ENCODE data around the gene ELFN1.

The ELFN1 gene

GRCh38 chr7:1669954-1670893 lies at the start of gene ELFN1:
Gene ELFN1, plus strand, starts transcription at chr7:1670277. Its CDS starts 74,320 bp downstream, at chr7:1744597.
- TF ChIP-seq, protein P1, sequence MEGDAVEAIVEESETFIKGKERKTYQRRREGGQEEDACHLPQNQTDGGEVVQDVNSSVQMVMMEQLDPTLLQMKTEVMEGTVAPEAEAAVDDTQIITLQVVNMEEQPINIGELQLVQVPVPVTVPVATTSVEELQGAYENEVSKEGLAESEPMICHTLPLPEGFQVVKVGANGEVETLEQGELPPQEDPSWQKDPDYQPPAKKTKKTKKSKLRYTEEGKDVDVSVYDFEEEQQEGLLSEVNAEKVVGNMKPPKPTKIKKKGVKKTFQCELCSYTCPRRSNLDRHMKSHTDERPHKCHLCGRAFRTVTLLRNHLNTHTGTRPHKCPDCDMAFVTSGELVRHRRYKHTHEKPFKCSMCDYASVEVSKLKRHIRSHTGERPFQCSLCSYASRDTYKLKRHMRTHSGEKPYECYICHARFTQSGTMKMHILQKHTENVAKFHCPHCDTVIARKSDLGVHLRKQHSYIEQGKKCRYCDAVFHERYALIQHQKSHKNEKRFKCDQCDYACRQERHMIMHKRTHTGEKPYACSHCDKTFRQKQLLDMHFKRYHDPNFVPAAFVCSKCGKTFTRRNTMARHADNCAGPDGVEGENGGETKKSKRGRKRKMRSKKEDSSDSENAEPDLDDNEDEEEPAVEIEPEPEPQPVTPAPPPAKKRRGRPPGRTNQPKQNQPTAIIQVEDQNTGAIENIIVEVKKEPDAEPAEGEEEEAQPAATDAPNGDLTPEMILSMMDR (IDR thresholded peaks at IDR 0.05; ENCODE audit: low read depth, low read length, missing control alignments) = no peak
- DNase-seq (ENCODE audit: extremely low read depth, low read depth) = no peak
- H3K4me3 ChIP-seq (replicated peaks; ENCODE audit: low read depth, low read length) = no peak within 1 kb of the TSS

GRCh38 chr7:1620835-1621234 lies 49.2 kb upstream of the ELFN1 start:
- TF ChIP-seq, protein P1 (IDR thresholded peaks at IDR 0.05; ENCODE audit: low read depth, low read length, missing control alignments) = no peak
- H3K4me3 ChIP-seq (replicated peaks; ENCODE audit: low read depth, low read length) = no peak overlapping the region
- no peak for DNase-seq (ENCODE audit: extremely low read depth, low read depth)

GRCh38 chr7:1621718-1622117 lies 48.4 kb upstream of the ELFN1 start:
- no peak for DNase-seq (ENCODE audit: extremely low read depth, low read depth)
- TF ChIP-seq, protein P1 (IDR thresholded peaks at IDR 0.05; ENCODE audit: low read depth, low read length, missing control alignments) = no peak
- no peak overlapping the region for H3K4me3 ChIP-seq (replicated peaks; ENCODE audit: low read depth, low read length)

GRCh38 chr7:1622441-1622840 lies 47.6 kb upstream of the ELFN1 start:
- DNase-seq (ENCODE audit: extremely low read depth, low read depth) = no peak
- TF ChIP-seq, protein P1 (IDR thresholded peaks at IDR 0.05; ENCODE audit: low read depth, low read length, missing control alignments) = no peak
- no peak overlapping the region for H3K4me3 ChIP-seq (replicated peaks; ENCODE audit: low read depth, low read length)

GRCh38 chr7:1623810-1624209 lies 46.3 kb upstream of the ELFN1 start:
- TF ChIP-seq, protein P1 (IDR thresholded peaks at IDR 0.05; ENCODE audit: low read depth, low read length, missing control alignments) = no peak
- no peak for DNase-seq (ENCODE audit: extremely low read depth, low read depth)
- H3K4me3 ChIP-seq (replicated peaks; ENCODE audit: low read depth, low read length) = no peak overlapping the region

DNA sequence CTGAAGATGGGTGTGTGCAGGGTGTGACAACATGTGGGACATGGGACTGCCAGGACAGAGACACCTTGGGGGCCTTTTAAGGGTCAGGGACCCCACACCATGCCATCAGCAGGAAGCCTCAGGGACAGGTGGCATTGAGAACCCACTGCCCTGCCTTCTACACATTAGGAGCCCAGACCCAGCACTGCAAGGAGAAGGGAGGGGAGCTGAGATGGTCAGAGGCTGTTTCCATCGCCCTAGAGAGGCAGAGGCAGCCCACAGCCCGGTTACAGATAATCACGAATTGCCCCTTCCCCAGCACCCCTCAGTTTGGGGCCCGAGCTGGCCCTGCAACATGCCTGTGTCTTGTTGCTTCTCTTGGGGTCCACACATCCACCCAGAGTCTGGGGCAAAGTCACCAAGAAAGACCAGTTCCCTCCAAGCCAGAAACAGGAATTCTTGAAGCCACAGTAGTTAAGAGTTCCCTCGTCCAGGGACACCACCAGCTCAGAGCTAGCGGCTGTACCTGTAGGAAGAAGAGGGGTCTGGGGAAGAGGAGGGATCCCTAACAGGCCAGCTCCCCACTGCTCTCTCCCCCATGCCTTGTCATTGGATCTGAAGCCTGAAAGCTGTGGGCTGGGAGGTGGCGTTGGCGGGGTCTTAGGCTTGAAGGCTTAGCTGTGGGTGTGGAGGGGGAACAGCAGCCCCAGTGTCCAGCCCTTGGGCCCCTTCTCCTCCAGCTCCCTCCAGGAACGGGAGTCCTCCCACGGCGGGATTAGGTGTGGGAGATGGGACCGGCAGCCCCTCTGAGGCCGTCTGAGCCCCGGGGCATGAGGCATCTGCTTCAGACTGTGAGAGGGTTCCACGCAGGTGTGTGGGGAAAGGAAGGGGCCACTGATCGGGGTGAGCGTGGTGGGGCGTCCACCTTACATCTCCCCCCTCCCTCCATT lies 44.8 kb upstream of the ELFN1 start:
- DNase-seq (ENCODE audit: extremely low read depth, low read depth) = no peak
- TF ChIP-seq, protein P1 (IDR thresholded peaks at IDR 0.05; ENCODE audit: low read depth, low read length, missing control alignments) = no peak
- no peak overlapping the region for H3K4me3 ChIP-seq (replicated peaks; ENCODE audit: low read depth, low read length)
